GOT3 (cell line): ENCODE results near the gene PLCH2.

Experiments used
- DNase-seq: peaks from one replicate; lab custom pipeline; 2025; ENCODE audit warnings: mixed read lengths; lab: John Stamatoyannopoulos, UW

The PLCH2 gene

DNA sequence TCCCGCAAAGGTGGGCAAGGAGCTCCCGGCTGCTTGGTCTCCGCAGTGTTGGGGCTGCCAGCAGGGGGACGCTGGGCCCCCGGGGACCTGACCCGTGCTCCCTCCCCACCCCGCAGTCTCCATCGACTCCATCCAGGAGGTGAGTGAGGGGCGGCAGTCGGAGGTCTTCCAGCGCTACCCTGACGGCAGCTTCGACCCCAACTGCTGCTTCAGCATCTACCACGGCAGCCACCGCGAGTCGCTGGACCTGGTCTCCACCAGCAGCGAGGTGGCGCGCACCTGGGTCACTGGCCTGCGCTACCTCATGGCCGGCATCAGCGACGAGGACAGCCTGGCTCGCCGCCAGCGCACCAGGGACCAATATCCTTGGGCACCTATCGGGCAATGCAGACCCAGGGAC is 3.5 kb downstream of the PLCH2 start:
- DNase-seq = no peak

DNA sequence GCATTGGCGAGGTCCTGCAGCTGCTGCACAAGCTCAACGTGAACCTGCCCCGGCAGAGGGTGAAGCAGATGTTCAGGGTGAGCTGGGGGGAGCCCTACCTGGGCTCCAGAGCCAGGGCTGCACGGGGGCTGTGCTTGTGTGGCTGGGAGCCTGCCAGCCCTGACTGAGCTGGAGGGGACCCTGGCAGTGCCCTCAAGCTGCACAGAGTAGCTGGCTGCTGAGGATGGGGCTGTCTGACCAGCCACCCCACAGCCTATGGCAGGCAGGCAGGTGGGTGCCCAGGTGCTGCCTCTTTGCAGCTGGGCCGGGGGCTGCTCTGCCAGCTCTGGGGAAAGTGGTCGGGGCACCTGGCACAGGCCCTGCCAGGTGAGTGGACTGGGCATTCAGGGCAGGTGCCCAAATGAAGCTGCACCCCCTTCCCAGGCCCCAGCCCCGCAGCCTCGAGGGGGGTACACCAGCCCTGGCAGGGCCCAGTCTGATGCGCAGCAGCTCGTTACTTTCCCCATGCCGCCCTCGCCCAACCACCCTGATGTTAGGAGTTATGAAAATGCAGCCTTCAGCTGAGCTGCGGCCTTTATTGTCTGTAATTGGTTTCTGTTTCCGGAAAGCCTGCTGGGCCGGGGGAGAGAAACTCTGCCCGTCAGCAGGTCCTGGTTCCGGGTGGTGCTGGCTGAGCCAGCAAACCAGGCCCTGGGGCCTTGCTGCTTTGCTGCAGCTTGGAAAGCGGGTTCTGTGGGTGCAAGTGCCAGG is 4.3 kb downstream of the PLCH2 start:
- DNase-seq = no peak

DNA sequence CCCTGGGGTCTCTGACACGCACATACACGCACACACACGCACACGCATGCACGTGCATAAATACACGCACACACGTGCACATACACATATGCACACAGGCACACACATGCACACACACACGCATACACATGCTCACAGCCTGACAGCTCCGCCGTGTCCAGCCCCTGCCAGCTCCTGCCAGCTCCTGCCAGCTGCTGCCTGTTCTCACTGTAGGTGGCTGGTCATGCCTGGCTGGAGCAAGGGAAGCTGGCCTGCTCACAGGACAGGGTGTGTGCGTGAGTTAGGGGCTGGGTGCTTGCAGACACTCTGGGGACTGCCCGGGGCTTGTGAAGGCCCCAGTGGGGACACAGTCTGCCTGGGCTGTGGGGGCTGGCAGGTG is 4.9 kb downstream of the PLCH2 start:
- DNase-seq = no peak

DNA sequence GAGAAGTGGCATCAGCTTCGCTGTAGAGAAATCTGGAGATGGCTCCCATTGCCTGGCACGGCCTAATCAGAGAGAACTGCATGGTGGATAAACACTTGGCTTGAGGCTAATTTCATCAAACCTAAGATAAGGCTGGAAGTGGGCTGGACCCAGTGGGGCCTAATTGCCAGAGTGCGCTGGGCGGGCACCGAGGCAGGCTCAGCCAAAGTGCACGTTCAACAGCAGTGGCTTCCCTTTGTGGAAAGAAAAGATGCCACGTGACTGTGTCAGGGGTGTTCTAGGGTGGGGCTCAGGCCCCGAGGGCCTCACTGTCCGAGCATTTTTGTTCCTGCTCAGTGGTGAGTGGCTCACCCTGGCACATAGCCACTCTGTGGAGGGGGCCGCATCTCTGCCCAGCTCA is 5.8 kb downstream of the PLCH2 start:
- DNase-seq = no peak

DNA sequence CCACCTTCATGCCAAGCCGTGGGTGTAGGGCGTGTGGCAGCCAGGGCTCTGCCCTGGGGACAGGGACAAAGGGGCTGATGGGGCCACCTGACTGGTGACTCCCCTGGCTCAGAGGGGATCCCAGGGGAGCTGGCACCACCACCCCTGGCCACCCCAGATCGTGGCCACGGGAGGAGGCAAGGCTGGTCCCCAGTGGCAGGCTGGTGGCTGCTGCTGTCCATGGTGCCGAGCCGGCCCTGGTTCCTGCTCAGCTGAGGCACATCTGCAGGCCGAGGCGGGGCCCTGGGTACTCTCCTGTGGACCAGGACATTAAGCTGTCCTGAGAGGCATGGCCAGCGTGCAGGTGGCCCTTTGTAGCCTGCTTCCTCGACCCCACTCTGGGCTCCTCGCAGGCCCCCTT is 6.5 kb downstream of the PLCH2 start:
- no peak for DNase-seq

DNA sequence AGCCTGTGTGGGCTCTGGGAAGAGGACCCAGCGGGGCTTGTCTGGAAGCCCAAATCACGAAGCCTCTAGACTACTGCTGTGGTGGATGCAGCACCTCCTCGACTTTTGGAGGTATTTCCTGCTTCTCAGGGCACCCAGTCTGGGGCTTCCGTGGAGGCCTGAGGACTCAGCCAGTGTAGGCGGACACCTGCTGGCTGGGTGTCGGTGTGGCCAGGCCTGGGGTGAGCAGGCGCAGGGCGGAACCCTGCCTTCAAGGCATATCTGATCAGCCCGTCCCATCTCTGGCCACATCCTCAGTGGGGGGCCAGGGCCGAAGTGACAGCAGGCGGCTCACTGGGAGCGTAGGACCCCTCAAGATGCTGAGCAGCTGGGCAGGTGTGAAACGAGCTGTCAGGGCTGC is 6.9 kb downstream of the PLCH2 start:
- no peak for DNase-seq

DNA sequence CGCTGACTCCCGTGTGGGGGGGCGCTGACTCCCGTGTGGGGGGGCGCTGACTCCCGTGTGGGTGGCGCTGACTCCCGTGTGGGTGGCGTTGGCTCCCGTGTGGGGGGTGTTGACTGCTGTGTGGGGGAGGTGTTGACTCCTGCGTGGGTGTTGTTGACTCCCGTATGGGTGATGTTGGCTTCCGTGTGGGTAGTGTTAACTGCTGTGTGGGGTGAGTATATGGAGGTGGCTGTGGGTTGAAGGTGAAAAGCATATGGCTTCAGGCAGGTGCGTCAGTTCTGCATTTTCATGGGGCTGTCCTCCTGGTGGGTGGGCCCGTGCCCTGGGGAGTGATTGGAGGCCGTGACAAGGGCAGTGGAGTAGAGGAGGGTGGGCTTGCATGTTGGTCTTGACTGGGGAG is 7.9 kb downstream of the PLCH2 start:
- DNase-seq = no peak

DNA sequence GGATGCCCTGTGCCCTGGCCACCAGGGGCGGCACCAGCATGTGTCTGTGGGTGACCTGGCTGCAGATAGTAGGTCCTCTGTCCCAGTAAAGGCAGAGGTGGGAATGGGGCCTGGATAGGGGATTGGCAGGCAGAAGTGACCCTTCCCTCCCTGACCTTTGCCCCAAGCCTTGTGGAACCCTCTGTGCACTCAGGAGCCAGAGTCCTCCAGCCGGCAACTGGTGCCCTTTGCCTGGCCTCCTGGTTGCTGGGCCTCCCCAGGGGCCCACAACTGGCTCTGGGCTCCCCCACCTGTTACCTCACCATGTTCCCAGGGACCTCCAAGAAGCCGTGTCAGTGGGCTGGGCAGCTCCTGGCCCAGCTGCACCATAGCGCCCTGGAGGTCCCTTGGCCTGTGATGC is 10.0 kb downstream of the PLCH2 start:
- DNase-seq = no peak

DNA sequence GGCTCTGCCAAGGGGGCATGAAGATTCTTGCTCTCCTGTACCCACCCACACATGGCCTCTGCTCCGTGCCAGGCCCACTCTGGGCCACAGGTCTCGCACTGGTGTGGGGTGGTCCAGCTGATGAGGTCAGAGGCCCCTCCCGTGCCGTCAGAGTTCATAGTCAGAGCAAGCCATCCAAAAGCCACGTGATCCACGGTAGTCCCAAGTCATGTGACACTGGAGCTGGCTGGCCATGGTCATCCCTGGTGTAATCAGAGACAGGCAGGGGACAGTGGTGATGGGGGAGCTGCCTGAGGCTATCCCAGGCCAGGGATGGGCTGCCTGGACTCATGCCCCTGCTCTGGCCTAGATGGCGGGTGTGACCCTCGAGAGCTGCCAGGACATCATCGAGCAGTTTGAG is 10.5 kb downstream of the PLCH2 start:
- DNase-seq = no peak

DNA sequence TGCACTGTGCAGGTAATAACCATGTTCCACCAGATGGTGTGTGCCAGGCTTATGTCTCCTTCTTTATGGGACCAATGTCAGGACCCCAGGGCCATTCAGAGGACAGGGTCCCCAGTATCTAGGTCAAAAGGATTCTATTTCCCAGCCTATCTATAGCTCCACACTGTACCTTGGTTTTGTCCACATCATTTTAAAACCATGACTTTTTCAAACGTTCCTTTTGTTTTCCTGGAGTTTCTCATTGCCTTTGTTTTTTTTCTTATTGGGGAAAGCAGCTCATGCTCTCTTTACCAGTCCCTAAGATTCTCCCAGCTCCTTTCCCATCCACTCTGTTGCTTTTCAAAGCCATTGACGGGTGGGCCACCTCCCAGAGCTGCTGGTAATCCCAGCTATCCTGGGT is 12.6 kb downstream of the PLCH2 start:
- DNase-seq = no peak

DNA sequence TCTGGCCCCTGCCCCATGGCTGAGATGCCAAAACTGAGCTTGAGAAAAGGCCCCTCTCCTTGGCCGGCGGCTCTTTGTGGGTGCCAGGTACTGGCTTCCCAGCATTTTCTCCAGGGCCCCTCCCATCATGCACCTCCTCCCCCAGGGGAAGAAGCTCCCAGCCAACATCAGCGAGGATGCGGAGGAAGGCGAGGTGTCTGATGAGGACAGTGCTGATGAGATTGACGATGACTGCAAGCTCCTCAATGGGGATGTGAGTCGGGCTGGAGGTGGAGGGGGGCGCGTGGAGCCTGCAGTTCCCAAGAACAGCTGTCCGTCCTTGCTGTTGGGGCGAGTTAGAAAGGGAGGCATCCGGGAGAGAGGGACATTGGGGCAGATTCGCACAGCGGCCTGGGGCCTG is 13.5 kb downstream of the PLCH2 start:
- no peak for DNase-seq

DNA sequence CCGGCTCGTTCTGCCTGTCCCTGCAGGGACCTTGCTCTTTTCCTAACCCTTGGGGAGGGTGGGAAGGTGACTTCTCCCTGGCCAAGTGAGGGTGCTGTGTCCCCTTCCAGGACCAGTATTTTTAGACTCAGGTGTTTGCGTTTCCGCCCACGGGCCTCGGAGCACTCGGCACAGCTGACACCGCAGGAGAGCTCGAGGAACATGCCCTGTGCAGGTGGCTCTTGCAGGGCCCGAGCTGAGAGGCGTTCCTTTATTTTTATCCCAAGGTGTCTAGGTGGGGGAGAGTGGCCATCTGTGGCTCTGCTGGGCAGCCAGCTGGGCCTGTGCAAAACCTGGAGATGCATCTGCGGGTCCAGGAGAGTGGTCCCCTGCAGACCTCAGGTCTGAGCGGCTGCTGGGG is 16.0 kb downstream of the PLCH2 start:
- no peak for DNase-seq

DNA sequence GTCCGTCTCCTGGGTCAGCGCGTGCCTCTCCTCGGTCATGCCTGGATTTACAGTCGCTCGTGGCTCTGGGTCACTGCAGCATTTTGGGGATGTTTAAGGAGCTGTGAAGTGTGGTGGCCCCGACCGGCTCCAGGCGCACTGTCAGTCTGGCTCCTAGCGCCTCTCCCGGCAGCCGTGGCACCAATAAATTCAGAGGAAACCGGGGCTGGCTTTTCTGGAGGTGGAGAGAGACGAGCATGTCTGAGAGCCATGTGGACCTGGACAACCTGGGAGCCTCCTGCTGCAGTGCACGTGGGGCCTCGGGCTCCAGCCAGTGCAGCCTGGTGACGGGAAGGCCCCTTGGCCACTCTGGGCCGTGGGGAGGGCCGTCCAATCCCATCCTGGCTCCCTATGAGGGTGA is 17.1 kb downstream of the PLCH2 start:
- no peak for DNase-seq

DNA sequence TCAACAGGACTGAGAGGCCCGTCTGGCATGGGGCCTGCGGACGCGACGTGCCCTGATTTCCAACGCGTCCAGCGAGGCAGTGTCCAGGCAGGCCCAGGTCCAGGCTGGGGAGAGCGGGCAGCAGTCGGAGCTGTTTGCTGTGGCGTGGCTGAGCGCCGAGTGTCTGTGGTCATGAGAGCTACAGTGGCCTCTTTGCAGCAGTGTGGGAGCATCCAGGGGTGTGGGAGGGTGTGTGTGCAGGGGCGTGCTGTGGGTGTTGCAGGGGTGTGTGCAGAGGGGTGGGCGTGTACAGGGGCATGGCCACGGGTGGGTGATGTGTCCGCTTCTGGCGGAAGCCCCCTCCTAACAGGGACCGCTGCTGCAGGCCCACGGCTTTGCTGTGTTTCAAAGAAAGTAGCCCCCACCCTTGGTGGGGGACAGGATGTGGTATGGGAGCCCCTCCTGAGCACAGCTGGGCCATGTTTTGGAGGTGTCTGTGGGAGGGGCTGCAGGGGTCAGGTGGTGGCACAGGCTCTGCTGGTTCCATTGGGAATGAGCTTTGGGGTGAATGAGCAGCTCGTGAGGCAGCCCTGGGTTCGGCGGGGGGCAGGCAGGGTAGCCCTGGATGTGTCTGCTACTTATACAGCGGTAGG is 17.7 kb downstream of the PLCH2 start:
- no peak for DNase-seq

DNA sequence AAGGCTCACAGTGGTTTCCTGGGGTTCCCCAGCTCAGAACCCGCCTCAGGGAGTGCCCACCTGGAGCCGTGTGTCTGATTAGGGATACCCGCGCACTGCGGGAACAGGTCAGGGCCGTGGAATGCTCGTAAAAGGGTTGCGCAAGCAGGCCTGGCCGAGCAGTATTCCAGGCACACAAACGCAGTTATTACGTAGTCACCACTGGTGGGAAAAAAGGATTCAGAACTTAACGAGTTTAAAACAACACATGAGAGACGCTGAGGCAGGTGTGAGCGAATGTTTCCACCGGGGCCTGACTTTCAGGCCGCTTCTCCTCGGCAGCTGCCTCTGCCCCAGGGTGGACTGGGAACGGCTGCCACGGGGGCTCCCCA is 18.2 kb downstream of the PLCH2 start:
- DNase-seq = no peak

DNA sequence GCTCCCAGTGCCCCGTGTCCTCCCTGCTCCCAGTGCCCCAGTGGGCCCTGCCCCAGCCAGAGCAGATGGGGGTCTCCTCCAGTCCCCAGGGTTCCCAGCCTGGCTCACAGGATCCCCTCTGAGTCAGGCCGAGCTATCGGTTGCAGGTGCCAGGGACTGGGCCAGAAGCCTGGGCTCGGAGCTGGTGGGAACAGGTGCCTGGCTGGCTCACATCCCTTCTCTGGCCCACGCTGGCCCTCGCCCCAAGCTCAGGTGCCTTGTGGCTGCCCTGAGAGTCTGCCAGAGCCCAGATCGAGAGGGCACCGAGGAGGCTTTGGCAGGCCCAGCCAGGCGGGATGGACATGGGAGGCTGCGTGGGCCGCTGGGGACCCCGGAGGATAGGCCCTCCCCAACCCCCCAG is 18.9 kb downstream of the PLCH2 start:
- DNase-seq = no peak

DNA sequence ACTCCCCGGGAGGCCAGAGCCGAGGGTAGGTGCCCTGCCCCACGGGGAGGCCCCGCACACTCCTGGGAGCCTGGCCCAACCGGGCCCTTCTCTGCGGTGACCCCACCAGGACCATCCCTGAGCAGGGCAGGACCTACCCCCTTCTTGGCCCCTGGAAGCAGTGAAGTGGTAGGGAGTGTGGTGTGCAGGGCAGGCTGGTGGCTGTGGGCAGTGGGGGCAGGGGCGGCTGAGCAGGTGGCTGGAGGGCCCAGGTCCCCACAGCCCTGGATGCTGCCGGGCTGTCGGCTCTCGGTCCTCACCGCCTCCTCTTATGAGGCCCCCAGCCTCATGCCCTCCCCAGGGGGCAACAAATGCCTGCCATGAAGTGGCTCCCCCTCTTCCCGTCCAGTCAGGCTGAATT is 19.5 kb downstream of the PLCH2 start:
- no peak for DNase-seq

DNA sequence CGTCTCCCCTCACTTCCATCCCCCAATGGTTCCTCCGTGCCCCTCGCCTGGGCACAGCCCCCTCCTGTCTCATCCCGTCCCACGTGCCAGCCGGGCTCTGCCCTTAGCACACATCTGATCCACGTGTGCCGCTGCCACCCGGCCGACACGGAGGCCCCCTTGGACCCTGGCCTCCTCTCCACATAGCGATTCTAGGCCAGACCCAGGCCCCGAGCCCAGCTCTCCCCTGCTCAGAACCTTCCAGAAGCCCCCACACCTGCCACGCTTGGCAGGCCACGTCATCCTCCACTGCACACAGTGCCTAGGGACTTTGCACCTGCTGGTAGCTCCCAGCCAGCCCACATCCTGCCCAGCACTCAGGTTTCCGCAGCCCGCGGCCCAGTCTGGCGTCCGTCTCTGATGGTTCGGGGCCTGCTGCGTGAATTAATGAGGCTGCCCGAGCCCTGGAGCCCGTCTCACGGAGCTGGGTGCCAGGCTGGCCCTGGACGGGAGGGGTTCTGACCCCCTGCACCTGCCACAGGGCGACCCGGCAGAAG is 20.1 kb downstream of the PLCH2 start:
- DNase-seq = no peak

DNA sequence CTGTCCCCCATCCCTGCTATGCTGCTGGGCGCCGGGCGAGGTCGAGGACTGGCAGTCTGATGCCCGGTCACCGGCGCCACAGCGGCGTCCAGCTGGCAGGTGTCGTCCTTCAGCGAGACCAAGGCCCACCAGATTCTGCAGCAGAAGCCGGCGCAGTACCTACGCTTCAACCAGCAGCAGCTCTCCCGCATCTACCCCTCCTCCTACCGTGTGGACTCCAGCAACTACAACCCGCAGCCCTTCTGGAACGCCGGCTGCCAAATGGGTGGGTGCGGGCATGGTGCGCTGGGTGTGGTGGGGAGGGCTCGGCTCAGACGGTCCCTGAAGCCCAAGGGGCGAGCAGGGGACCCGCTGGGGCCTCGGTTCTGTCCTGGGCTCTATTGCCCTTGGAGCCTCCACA is 20.7 kb downstream of the PLCH2 start:
- DNase-seq = no peak

DNA sequence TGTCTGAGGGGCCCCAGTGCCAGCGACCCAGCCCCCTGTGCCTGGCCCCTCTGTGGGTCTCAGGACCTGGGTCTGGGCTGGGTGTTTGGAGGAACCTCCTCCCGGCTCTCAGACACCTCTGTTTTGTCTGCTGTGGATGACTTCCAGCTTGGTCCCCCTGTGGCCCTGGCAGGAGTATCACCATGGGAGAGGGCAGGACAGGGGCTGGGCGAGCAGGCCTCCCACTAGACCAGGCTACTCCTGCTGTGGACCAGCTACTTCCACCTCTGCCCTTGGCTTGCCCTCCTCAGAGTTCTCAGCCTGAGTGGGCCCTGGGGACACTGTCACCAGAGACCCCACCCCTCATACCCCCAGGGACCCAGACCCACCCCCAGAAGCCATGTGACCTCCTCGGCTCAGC is 21.8 kb downstream of the PLCH2 start:
- no peak for DNase-seq

DNA sequence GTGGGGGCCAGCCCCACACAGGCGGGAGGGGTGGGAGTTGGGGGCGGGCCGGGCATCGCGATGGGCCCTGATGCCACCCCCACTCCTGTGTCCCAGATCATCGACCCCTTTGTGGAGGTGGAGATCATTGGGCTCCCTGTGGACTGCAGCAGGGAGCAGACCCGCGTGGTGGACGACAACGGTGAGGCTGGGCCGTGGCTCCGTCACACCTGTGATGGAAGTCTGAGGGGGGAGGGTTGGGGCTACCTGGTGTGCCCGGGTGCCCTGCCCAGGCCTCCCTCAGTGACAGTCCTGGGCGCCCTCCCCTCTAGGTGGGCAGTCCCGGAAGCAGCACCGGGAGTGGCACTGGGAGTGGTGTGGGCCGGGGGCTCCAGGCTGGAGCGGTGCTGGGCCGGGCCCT is 22.6 kb downstream of the PLCH2 start:
- no peak for DNase-seq

DNA sequence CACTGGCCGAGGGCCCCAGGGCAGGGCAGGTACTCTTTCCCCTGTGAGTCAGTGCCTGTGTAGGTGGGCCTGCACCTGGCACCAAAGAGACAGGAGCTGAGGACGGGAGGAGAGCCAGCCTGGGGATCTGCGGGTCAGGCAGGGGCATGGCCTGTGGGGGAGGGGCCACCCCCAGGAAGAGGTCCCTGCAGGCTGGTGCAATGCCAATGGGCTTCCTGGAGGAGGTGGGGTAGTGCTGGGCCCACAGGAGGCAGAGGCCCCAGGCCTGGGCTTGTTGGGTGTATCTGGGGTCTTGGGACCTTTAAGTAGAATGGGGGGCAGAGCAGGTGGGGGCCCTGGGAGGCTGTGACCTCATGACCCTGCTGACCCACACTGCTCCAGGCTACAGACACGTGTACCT is 23.2 kb downstream of the PLCH2 start:
- DNase-seq = no peak

DNA sequence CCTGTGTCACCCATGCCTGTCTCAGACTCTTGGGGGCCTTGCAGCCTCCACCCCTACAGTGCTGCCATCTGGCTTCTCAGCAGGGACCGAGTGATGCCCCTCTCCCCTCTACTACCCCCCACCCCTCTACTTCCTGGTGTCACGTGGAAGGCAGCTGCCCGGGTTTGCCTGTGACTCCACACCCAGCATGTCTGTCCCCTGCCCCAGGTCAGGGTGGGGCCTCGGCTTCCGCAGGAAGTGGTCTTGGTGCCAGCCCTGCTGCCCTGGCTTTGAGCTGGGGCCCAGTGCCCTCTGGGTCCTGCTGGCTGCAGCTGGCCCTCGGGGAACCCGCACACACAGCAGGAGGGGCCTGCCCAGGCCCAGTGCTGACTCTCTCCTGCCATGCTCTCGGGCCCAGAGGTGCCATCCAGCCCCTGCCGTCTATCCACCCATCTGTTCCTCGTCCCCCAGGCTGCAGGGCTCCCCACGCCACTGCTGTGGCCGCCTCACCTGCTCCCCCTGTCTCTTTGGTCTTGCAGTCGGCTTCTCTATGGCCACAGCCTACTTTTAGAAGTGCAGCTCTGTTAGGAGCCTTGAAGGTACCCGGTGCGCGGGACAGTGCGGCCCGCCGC is 24.0 kb downstream of the PLCH2 start:
- DNase-seq = no peak
